EL (cell line): ENCODE measurements around the gene HAUS7.

Experiments
- DNase-seq: peaks from one replicate; pipeline ENCODE4 v3.0.0-alpha.2; 2016

The HAUS7 gene

DNA sequence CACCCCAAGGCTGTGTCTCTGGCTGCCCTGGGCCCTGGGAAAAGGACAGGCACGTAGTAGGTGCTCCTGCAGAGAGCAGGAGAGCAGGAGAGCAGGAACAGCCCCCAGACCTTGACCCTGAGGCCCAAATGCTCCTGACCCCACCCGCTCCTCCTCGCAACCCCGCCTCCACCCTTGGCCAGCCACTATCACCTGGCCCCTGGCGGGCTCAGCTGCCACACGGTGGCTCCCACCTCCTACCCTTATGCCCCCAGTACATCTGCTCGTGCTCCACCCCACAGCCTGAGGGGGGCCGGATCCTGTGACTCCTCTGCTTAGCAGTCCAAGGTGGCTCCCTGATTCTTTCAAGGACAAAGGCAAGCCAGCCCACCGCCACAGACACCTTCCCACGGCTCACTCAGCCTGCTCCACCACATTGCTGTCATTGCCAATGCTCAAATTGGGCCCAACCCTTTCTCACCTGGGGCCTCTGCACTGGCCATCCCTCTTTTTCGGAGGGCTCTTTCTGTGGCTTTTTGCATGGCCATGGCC, 5.4 kb upstream of the HAUS7 start:
- no peak for DNase-seq

DNA sequence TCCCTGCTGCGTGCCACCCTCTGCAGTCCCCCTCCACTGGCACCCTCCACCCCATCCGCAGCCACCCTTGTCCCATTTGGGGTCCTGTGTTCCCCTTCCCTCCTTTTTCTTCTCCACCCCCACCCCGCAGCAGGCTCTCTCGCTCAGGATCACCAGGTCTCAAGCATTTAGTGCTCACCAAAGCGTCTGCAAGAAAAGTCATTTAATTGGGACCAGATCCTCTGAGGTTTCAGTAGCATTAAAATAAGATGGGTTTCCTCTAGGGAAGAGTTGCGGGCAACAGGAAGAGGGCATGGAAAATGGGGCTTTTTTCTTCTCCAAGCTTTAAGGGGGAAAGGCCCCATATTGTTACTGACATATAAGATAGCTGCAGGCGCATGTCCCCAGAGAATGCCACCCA, 4.9 kb upstream of the HAUS7 start:
- DNase-seq: no peak

GRCh38 chrX:153474718-153475117, 4.3 kb upstream of the HAUS7 start:
- DNase-seq: peak; percentile 65

DNA sequence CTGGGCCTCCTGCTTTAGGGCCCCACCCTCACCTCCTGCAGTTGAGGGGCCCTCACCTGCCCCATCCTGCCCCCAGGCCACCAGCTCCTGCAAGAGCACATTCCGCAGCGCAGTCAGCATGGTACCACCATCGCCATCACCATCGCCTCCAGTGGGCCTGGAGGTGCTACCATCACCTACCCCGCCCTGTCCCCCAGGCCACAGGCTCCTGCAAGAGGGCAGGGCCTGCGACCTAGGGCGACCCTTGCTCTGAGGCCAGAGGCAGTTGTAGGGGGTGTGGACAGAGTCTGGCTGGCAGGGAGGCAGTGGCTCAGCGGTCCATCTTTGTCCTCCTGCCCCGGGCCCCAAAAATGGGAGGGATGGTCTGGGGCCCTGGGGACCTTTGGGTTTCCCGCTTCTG, 3.9 kb upstream of the HAUS7 start:
- no peak for DNase-seq

DNA sequence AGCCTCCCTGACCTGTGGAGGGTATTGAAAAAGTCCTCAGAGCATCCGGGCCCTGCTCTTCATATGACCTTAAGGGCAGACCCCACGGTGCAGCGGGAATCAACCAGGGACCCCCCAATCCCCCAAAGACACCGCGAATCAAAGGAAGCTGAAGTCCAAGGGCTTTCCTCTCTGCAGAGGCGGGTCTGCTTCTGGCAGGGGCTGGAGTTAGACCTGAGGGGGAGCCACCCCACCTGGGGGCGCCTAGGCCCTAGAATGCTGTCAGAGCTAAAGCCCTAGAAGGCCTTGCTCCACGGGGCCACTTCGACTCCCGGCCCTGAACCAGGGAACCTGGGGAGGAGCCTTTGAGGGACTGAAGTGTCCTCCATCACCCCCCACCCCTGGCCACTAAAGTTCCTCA, 2.8 kb upstream of the HAUS7 start:
- DNase-seq: no peak

GRCh38 chrX:153471663-153472280, 1.4 kb upstream of the HAUS7 start:
- DNase-seq: no peak

- DNase-seq: peak; percentile 31
Measured at GRCh38 chrX:153469811-153470410, 465 bp downstream of the HAUS7 start.

- DNase-seq: no peak
Measured at GRCh38 chrX:153468008-153468580, 2.3 kb downstream of the HAUS7 start.

DNA sequence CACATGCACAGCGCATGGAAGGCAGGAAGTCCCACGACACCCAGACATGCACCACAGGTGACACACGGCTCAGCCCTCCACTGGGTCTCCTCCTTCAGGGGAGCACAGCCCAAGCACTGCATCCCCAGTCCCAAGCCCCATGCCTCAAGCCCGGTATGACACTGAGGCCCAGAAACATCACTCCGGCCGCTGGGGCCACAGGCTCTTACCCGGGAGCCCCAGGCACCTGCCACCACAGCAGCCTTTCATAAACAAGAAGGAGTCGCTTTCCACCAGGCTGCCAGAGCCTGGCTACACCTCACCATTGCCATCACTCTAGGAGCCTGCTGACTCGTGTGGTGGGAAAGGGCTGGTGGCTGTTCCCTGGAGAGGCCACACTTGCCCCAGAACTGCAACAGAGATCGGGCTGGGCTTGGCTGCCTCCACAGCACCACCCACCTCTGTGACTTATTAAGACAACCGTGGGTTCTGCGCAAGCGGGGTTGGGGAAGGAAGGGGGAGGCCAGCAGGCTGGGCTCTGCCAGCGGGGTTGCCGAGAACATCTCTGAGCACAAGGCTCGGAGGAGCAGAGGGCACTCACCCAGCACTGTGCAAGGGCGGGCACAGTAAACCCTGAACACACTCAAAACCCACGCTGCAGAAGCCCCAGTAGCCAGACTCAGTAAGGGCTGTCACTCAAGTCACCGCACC, 4.5 kb downstream of the HAUS7 start:
- no peak for DNase-seq

DNA sequence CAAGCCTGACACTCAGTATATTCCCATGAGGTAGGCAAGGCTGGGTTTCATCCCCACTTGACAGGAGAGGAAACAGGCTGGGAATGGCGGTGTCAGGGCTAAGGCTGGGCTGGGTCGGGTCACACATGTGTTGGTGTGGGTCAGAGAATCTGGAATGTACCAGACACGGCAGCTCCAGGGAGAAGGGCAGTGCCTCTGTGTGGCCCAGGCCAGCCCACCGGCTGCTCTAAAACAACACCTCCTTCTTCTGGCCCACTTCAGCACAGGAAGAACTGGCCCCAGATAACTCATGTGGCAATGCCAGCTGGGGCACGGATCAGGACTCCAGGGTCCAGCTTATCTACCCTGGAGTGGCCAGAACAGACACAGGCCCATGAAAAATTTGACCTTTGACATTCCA, 6.3 kb downstream of the HAUS7 start:
- DNase-seq: no peak

GRCh38 chrX:153463556-153463955, 6.8 kb downstream of the HAUS7 start:
- DNase-seq: no peak

DNA sequence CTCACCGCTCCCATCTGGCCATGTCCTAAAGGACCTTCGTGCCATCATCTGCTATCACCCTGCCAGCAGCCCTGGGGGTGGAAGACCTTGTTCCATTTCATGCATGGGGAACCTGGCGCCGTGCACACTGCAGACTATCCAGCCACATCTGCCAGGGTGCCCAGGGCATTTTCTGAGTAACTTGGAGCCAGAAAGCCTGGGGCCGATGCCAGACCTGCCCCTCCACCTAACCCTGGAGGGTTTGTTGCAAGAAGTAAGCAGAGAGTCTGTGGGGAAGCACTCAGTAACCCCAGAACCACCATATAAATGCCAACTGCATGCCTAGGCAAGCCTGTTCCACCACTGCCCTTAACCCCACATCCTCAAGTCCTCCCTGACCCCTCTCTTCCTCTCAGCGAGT, 7.3 kb downstream of the HAUS7 start:
- DNase-seq: no peak

GRCh38 chrX:153462291-153462690, 8.1 kb downstream of the HAUS7 start:
- no peak for DNase-seq

- DNase-seq: peak; percentile 43
Measured at GRCh38 chrX:153460826-153461225, 9.6 kb downstream of the HAUS7 start.

- peak; percentile 83 for DNase-seq
Measured at GRCh38 chrX:153459986-153460385, 10.4 kb downstream of the HAUS7 start.

DNA sequence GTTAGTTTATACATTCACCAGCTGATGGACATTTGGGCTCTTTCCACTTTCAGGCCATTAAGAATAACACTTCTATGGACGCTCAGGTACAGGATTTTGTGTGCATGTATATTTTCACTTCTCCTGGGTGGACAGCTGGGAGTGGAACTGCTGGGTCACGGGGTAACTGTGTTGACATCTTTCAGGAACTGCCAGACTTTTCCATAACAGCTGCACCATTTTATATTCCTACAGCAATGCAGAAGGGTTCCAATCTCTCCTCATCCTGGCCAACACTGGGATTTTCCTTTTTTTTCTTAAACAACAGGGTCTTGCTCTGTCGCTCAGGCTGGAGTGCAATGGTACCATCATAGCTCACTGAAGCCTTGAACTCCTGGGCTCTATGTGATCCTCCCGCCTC, 11.9 kb downstream of the HAUS7 start:
- DNase-seq: no peak

DNA sequence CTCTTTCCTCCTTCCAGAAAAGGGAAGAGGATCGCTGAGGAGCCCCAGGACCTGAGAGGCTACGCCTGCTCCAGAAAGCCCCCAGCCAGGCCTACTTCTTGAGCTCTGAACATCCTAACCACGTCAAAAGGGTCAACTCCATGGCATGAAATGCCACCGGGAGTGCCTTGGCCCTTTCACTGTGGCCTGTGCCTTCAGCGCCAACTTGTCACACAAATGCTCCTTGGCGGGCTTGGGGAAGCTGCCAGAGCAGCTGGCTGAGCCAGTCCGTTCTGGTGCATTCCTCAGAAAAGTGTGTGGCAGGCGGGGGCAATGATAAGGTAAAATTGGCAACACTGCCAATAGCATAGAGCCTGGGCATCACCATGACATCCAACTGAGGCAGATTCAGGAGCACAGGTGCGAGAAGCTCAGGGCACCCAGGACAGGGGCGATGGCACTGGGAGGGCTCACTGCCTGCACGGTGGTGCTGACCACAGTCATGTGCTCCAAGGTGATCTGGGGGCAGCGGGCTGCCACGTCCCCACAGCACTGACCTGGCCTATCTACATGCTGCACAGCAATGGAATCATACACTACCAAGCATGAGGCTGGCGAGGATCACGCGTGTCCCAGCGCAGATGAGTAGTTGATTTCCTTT, 12.4 kb downstream of the HAUS7 start:
- DNase-seq: no peak

GRCh38 chrX:153457136-153457825, 13.1 kb downstream of the HAUS7 start:
- no peak for DNase-seq

- DNase-seq: no peak
Measured at GRCh38 chrX:153456704-153457103, 13.7 kb downstream of the HAUS7 start.

DNA sequence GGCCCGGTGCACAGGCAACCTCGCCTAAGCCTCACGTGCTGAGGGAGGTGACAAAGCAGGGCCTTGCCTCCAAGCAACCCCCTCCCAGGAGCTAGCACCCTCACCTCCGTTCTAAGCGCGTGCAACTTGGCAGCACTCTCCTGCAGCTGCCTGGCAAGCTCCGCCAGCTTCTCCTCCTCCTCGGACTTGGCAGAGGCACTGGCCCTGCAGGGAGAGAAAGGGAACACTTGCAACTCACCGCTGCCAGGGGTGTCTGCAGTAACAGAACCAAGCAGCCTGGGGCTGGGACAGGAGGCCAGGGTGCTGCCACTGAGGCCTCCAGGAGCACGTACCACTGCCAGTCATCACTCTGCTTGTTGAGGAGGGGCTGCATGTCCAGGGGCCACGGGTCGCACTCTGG, 14.2 kb downstream of the HAUS7 start:
- DNase-seq: no peak

DNA sequence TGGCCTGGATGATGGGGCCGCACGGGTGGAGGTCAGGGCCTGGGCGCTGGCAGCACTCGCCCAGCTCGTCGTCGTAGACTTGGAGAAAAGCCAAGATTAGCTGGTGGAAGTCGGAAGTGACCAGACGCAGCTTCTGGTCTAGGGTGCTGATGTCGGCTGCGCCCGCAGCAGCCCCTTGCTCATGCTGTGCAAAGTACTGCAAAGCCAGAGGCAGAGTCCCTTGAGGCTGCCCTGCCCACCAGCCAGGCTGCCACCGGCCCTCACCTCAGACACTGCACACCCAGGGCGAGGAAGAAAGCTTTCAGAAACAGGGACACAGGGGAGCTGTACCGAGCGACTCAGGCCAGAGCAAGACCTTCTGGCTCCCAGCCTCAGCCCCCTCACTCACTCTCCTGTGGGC, 14.8 kb downstream of the HAUS7 start:
- DNase-seq: no peak

GRCh38 chrX:153454901-153455550, 15.3 kb downstream of the HAUS7 start:
- DNase-seq: no peak
